Inferior parietal cortex (tissue), 1 donor: ENCODE results near the gene TPCN1.

Source experiments
- DNase-seq: peaks from one replicate; pipeline ENCODE4 v3.0.0-alpha.2; 2016; ENCODE audit errors: extremely low spot score

The TPCN1 gene

GRCh38 chr12:113287146-113287898, 66.1 kb downstream of the TPCN1 start:
- no peak for DNase-seq

GRCh38 chr12:113287899-113288282, 66.6 kb downstream of the TPCN1 start:
- DNase-seq = no peak

DNA sequence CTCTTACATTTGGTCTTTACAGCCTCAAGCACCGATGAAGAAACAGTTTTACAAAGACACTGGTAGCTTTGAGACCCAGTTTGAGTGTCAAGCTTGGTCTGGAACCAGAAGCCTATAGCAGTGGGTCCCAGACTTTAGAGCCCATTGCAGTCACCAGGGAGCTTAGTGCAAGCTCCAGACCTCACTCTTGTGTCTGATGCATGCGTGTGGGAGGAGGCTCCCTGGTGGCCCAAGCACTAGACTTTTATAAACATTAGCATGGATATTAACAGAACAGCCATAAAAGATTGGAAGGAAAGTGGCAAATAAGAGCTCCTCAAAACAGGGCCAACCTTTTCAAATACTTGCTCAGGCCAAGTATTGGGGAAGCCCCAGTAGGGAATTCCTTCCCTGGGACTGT, 68.1 kb downstream of the TPCN1 start:
- no peak for DNase-seq

DNA sequence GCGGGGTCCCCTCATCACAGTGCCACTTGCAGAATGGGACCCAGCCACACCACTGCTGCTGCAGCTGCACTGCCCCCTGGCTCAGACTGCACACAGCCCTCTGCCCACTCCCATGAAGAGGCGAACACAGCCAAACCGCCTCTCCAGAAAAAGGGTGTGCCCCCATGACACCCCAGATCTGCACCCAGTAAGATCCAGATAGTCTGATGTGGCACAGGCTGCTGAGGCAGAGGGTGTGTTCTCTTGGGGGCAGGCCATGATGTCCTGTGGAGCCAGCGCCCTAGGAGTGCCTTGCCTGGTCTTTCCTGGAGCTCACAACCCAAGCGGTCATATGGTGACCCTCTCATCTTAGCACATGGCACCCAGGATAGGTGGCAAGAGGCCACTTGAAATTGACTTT, 69.2 kb downstream of the TPCN1 start:
- DNase-seq = no peak

DNA sequence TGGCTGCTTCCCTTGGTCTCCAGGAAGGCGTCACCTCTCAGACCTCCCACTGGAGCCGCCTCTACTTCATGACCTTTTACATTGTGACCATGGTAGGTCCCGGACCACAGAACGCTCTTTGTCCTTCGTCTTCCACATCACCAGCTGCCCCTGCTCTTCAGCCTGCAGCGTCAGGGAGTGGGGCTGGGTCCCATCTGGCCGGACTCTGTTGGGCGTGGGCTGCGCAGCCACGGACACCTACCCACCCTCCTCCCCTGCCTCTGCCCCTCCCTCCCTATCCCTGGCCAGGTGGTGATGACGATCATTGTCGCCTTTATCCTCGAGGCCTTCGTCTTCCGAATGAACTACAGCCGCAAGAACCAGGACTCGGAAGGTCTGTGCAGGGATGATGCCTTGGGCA, 70.3 kb downstream of the TPCN1 start:
- DNase-seq = no peak

GRCh38 chr12:113292091-113292490, 70.8 kb downstream of the TPCN1 start:
- DNase-seq = no peak

DNA sequence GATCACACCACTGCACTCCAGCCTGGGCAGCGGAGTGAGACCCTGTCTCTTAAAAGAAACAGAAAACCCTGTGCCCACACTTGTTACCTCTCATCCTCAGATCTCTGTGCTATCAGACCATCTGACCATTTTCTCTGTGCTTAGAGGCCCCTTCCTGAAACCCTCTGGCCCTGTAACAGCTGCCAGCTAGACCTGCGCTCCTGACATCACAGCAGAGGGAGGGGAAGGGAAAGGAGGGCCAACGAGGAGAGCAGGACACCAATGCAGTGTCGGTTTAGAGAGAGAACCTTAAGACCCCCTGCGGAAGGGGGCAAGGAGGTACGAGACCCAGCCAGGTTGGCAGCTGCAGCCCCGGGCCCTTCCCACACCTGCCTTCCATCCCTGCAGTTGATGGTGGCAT, 71.3 kb downstream of the TPCN1 start:
- DNase-seq = no peak

DNA sequence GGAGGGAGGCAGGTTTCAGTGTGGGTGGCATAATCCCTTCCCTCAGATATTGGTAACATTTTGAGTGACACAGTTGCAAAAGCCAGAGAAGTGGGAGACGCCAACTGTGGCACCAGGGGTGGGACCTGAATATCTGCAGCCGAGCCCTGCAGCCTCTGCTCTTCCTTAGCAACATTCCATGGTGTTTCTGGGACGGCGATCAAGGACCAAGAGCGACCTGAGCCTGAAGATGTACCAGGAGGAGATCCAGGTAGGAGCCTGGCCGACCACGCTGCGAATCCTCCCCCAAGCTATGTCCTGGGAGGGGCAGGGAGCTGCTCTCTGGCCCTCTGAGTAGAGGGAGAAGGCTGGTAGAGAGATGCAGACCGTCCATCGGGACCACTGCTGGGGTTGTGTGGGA, 71.8 kb downstream of the TPCN1 start:
- no peak for DNase-seq

DNA sequence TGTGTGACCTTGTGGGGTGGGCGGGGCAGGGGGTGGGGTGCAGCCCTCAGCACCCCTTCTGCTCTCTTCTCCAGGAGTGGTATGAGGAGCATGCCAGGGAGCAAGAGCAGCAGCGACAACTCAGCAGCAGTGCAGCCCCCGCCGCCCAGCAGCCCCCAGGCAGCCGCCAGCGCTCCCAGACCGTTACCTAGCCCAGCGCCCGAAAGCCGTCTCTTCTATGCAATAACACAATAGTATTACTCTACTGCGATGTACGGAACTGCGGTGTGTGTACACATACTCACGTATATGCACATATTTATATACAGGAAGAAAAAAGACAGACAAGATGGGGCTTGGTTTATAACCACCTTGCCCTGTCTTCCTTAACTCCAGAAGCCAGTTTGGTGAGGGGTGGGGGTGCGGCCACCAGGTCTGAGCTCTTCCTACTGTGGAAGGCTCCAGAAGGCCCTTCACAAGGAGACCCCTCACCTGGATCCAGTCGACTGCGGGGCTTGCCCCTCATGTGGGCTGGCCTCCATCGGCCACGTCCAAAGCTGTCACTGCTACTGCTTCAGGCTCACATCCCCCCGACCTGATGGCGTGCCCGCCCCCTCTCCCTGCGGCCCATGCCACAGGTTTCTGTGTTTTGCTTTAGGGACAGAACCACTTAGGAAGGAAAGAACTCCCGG, 74.8 kb downstream of the TPCN1 start:
- DNase-seq = no peak

DNA sequence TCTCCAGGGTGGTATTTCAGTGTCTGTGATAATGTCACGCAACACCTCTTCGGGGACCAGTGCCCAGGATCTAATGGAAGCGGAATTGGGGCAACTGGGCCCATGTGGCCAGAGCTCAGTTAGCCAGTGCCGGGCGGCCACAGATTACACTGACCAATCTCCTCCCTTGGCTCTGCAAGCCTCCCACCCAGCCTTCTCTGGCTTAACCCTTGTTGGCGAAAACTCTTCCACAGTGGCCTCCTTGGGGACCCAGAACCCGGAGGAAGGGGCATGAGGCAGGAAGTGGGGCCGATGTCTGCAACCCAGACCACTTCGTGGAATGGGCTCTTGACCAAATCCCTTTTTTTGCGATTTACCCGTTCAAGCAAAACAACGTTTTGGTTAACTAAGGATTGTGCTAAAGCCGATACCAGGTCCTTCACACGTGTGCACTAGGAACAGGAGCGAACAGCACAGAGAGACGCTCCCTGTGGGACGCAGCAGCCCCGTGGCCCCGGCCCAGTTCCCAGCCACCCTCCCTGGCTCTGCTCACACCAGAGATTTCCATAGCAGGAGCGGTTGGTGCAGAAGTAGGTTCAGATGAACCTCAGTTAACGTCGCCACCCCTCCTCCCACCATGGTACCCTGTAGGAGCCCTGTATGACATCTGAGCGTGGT, 75.4 kb downstream of the TPCN1 start:
- DNase-seq = no peak

- no peak for DNase-seq
These were observed 75.9 kb downstream of the TPCN1 start for GRCh38 chr12:113297214-113297587.

DNA sequence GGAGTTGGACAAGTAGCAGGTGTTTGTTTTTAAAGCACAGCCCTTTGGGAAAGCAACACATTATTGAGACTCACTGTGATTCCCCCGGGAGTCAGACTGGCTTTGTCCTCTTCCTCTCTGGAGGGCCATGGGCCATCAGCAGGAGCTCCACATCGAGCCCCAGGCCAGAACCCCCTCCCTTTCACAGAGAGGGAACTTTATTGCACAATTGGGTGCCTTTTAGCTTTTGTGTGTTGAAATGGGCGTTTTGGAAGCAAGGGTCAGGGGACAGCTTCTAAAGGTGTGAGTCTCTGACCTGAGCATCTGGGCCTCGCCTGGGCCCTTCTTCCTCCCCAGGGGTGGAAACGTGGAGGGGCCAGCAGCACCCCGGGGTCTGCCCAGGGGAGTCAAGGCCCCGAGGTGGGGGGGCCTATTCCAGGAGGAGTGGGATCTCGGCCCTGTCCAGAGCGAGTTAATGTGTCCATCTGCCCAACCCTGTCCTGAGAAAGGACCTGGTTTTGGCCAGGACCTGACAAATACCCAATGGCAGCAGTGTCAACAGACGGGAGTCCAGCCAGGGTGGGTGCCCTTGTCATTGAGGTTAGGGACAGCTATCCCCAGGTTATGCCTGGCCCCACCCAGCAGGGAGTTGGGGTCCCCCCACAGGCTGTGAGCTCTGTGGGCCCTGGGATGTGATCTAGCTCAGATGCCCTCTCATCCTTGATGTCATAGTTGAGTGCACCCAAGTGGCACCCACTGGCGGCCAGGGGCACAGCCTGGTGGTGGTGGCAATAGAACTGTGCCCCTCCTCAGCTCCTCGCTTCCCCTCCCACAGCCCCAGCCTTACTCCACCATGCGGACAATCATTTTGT, 76.6 kb downstream of the TPCN1 start:
- no peak for DNase-seq

DNA sequence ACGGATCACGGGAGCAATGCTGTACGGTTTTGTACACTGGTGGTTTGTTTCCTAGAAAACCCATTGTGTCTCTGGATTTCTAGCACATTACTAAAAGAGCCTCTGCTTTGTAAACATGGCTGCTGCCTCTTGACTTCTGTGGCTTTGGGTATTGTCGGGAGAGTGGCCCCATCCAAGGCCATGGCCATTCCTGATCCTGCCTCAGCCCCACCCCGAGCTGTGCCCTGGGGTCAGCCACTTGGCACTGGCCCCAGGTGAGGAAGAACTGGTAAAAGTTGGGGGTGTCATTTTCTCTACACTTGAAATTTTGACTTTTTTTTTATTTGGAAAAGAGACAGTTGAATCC, 77.2 kb downstream of the TPCN1 start:
- DNase-seq = no peak

DNA sequence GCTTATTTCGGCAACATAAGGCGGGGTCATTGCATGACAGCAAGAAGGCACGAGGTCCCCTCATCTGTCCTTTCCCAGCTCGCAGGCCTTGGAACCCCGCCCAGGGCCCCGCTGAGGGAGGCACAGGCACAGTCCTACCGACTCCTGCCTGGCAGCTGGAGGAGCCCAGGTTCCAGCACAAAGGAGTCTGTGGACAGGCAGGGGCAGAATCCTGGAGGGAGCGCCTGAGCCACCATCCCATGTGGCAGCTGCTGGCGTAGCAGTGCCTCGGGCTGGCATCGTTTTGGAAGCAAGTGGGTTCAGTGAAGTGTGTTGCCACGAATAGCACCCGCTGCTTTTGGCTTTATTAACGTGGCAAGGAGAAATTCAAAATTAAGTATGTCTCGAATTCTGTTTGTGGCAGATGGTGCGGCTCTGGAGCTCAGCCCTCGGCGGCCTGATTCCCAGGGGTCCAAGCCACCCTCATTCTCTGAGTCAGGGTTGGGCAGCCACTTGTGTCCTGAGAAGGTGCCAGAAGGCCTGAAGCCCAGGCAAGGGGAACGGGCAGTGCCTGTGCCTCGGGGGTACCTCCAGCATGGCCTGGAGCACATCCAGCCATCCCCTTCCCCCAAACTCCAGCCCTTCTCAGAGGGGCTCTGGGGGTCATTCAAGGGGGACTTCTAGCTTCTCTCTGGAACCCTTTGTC, 77.7 kb downstream of the TPCN1 start:
- peak; percentile 12 for DNase-seq

DNA sequence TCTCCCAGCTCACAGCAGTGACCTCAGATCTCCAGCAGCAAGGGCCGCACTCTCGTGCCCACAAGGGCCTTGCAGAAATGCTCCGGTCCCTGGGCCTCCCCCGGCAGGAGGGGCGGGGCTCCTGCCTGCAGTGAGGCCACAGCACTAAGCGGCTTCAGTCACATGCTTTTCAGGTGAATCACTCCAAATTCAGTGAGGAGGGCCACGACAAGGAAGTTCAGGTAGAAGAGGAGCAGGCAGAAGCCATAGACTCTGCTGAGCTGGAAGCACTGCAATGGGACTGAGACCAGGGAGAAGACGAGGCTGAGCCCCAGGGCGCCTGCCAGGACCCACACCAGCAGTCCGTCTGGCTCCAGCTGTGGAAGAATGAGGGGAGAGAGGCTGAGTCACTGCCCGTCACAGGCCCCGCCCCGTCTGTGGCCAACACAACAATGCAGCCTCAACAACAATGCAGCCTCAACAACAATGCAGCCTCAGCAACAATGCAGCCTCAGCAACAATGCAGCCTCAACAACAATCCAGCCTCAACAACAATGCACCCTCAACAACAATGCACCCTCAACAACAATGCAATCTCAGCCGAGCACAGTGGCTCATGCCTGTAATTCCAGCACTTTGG, 78.5 kb downstream of the TPCN1 start:
- DNase-seq = no peak

- DNase-seq = no peak
These were observed 80.5 kb downstream of the TPCN1 start for GRCh38 chr12:113301811-113302210.

GRCh38 chr12:113302466-113302865, 81.2 kb downstream of the TPCN1 start:
- no peak for DNase-seq

- DNase-seq = no peak
These were observed 81.8 kb downstream of the TPCN1 start for GRCh38 chr12:113302886-113303640.

- no peak for DNase-seq
These were observed 84.1 kb downstream of the TPCN1 start for GRCh38 chr12:113305281-113305856.

GRCh38 chr12:113306382-113306781, 85.1 kb downstream of the TPCN1 start:
- DNase-seq = no peak
